ENCODE results near the gene PDZRN4. TPM values are rescaled to one million over a fixed set of nuclear protein-coding genes. Genes with fewer than 3 reads are reported as not detected.

The PDZRN4 gene
- polyA plus RNA-seq, 3 donors = not detected

- no peak for TF ChIP-seq CTCF (IDR thresholded peaks at IDR 0.05)
- WGBS (ENCODE audit: insufficient coverage) = no CpG with 5 or more reads among the region's 3 CpGs
Observed at GRCh38 chr12:41556176-41556575, 368.1 kb downstream of the PDZRN4 start.

GRCh38 chr12:41557344-41557743 lies 369.2 kb downstream of the PDZRN4 start:
- peaks cover 0 to 4% (median 2%) of the 10 kb centered on the region in 7 donors for H3K9me3 Mint-ChIP-seq

More at GRCh38 chr12:41556176-41556575, 368.1 kb downstream of the PDZRN4 start:
- intact Hi-C loops (cut with micrococcal nuclease) = no loop called here
- no peak overlapping the region for H3K4me2 ChIP-seq (replicated peaks; ENCODE audit: extremely low read depth, low read length, poor library complexity, severe bottlenecking)
- no peak for DNase-seq
- Mint-ChIP-seq H3K9me3 (peaks cover 0 to 4% (median 2%) of the 10 kb centered on the region in 7 donors), H3K27me3 (ENCODE audit: low read depth in 3 of 3) (no peaks in the 10 kb centered on the region), H3K4me3 (no peak overlapping the region), H3K36me3 (no peaks in the 10 kb centered on the region), H3K27ac (no peak overlapping the region), H3K4me1 (no peaks in the 10 kb centered on the region)
- no peak overlapping the region for H3K4me3 ChIP-seq (replicated peaks in 1 of 3; ENCODE audit: low read depth in 2 of 3, low read length in 3 of 3)
- H3K79me2 ChIP-seq (ENCODE audit: insufficient read depth, low read length) = no peaks in the 10 kb centered on the region
- no peaks in the 10 kb centered on the region for H3K36me3 ChIP-seq (replicated peaks in 1 of 2; ENCODE audit: control insufficient read depth in 1 of 2, insufficient read depth in 2 of 2, low read length in 2 of 2)
- H4K20me1 ChIP-seq (ENCODE audit: insufficient read depth, low read length) = no peaks in the 10 kb centered on the region
- no peak overlapping the region for H2AFZ ChIP-seq (ENCODE audit: insufficient read depth, low read depth, low read length, poor library complexity, severe bottlenecking)
- H3K9me3 ChIP-seq (replicated peaks in 1 of 2; ENCODE audit: control insufficient read depth in 1 of 2, insufficient read depth in 1 of 2, low read length in 2 of 2) = no peaks in the 10 kb centered on the region
- H3K4me1 ChIP-seq (ENCODE audit: control insufficient read depth in 1 of 2, insufficient read depth in 2 of 2, low read length in 2 of 2) = no peaks in the 10 kb centered on the region
- no peak overlapping the region for H3K9ac ChIP-seq (ENCODE audit: insufficient read depth, low read length, poor library complexity, severe bottlenecking)
- H3K27ac ChIP-seq (ENCODE audit: low read depth in 1 of 2, low read length in 2 of 2) = no peak overlapping the region
- H3K27me3 ChIP-seq (ENCODE audit: control insufficient read depth in 2 of 2, insufficient read depth in 2 of 2, low read length in 2 of 2) = no peaks in the 10 kb centered on the region

More at GRCh38 chr12:41557344-41557743, 369.2 kb downstream of the PDZRN4 start:
- H2AFZ ChIP-seq (ENCODE audit: insufficient read depth, low read depth, low read length, poor library complexity, severe bottlenecking) = no peak overlapping the region
- WGBS (ENCODE audit: insufficient coverage) = 87% methylated on average over 3 of the region's 4 CpGs
- H4K20me1 ChIP-seq (ENCODE audit: insufficient read depth, low read length) = no peaks in the 10 kb centered on the region
- no peak overlapping the region for H3K27ac ChIP-seq (ENCODE audit: low read depth in 1 of 2, low read length in 2 of 2)
- H3K79me2 ChIP-seq (ENCODE audit: insufficient read depth, low read length) = no peaks in the 10 kb centered on the region
- H3K4me1 ChIP-seq (ENCODE audit: control insufficient read depth in 1 of 2, insufficient read depth in 2 of 2, low read length in 2 of 2) = no peaks in the 10 kb centered on the region
- H3K4me2 ChIP-seq (replicated peaks; ENCODE audit: extremely low read depth, low read length, poor library complexity, severe bottlenecking) = no peak overlapping the region
- H3K27me3 ChIP-seq (ENCODE audit: control insufficient read depth in 2 of 2, insufficient read depth in 2 of 2, low read length in 2 of 2) = no peaks in the 10 kb centered on the region
- no peaks in the 10 kb centered on the region for H3K36me3 ChIP-seq (replicated peaks in 1 of 2; ENCODE audit: control insufficient read depth in 1 of 2, insufficient read depth in 2 of 2, low read length in 2 of 2)
- Mint-ChIP-seq H3K36me3 (no peaks in the 10 kb centered on the region), H3K4me3 (no peak overlapping the region), H3K27me3 (ENCODE audit: low read depth in 3 of 3) (no peaks in the 10 kb centered on the region), H3K27ac (no peak overlapping the region), H3K4me1 (no peaks in the 10 kb centered on the region)
- H3K9ac ChIP-seq (ENCODE audit: insufficient read depth, low read length, poor library complexity, severe bottlenecking) = no peak overlapping the region
- H3K4me3 ChIP-seq (replicated peaks in 1 of 3; ENCODE audit: low read depth in 2 of 3, low read length in 3 of 3) = no peak overlapping the region
- intact Hi-C loops (cut with micrococcal nuclease) = no loop called here
- TF ChIP-seq CTCF (IDR thresholded peaks at IDR 0.05) = no peak
- no peak for DNase-seq
- no peaks in the 10 kb centered on the region for H3K9me3 ChIP-seq (replicated peaks in 1 of 2; ENCODE audit: control insufficient read depth in 1 of 2, insufficient read depth in 1 of 2, low read length in 2 of 2)

Data from CD14-positive monocyte (primary cell).